GM23248 (cell line): Measurements from ENCODE around the gene CD300E. TPM values are rescaled to one million over a fixed set of nuclear protein-coding genes. Genes with fewer than 3 reads are reported as not detected.

Experiments used
- DNase-seq: peaks from one replicate; pipeline ENCODE4 v3.0.0-alpha.2; 2015
- H2AFZ ChIP-seq: fragments of 200-600 bp; sonication (generic); 2 replicates; pipeline ENCODE4 v1.6.1; 2016; ENCODE audit warnings: antibody characterized with exemption
- H3F3A ChIP-seq: fragments of 200-600 bp; sonication (generic); 2 replicates; pipeline ENCODE4 v1.6.1; 2016; ENCODE audit warnings: mild to moderate bottlenecking, antibody characterized with exemption, mixed run types; ENCODE audit not compliant: insufficient read depth
- H3K27ac ChIP-seq: fragments of 200-600 bp; sonication (generic); 2 replicates; pipeline ENCODE4 v1.5.1; 2016; ENCODE audit warnings: mild to moderate bottlenecking
- H3K27me3 ChIP-seq: fragments of 200-600 bp; sonication (generic); replicated peaks from 2 replicates; pipeline ENCODE4 v1.6.1; 2016; ENCODE audit warnings: mild to moderate bottlenecking; ENCODE audit not compliant: insufficient read depth
- H3K36me3 ChIP-seq: fragments of 200-600 bp; sonication (generic); 2 replicates; pipeline ENCODE4 v1.6.1; 2016; ENCODE audit warnings: low read depth, mild to moderate bottlenecking
- H3K4me1 ChIP-seq: fragments of 200-600 bp; sonication (generic); 2 replicates; pipeline ENCODE4 v1.6.1; 2016; ENCODE audit warnings: mild to moderate bottlenecking; ENCODE audit not compliant: insufficient read depth
- H3K4me2 ChIP-seq: fragments of 200-600 bp; sonication (generic); one replicate; pipeline ENCODE4 v1.6.1; 2016; ENCODE audit warnings: mild to moderate bottlenecking; ENCODE audit not compliant: unreplicated experiment
- H3K4me3 ChIP-seq: fragments of 200-600 bp; sonication (generic); 2 replicates; pipeline ENCODE4 v1.5.1; 2016; ENCODE audit warnings: mild to moderate bottlenecking
- H3K79me2 ChIP-seq: fragments of 200-600 bp; sonication (generic); 2 replicates; pipeline ENCODE4 v1.6.1; 2016; ENCODE audit warnings: mild to moderate bottlenecking; ENCODE audit not compliant: insufficient read depth
- H3K9ac ChIP-seq: fragments of 200-600 bp; sonication (generic); 2 replicates; pipeline ENCODE4 v1.6.1; 2016; ENCODE audit warnings: mild to moderate bottlenecking
- H3K9me2 ChIP-seq: fragments of 200-600 bp; sonication (generic); 2 replicates; pipeline ENCODE4 v1.6.1; 2016; ENCODE audit warnings: mixed run types, mild to moderate bottlenecking, moderate library complexity; ENCODE audit not compliant: insufficient read depth
- H3K9me3 ChIP-seq: fragments of 200-600 bp; sonication (generic); one replicate; pipeline ENCODE4 v1.6.1; 2017; ENCODE audit warnings: low read depth
- H4K20me1 ChIP-seq: fragments of 200-600 bp; sonication (generic); 2 replicates; pipeline ENCODE4 v1.6.0; 2016; ENCODE audit not compliant: insufficient read depth
- EZH2 ChIP-seq: fragments of 200-600 bp; sonication (generic); IDR thresholded peaks from 2 replicates; pipeline ENCODE4 v1.6.1; 2018; ENCODE audit warnings: antibody characterized with exemption, mild to moderate bottlenecking; ENCODE audit not compliant: insufficient read depth, poor library complexity, severe bottlenecking
- EZH2phosphoT487 ChIP-seq: fragments of 200-600 bp; sonication (generic); IDR thresholded peaks from 2 replicates; pipeline ENCODE4 v1.6.1; 2018; ENCODE audit warnings: antibody characterized with exemption, moderate library complexity, mild to moderate bottlenecking, low read depth; ENCODE audit not compliant: insufficient read depth
- WGBS, 2 experiments: methylation state at CpG; one replicate each; pipeline ENCODE4 v1.1.6; 2015 to 2017; ENCODE audit warnings: low lambda C conversion rate in 2 of 2, low coverage in 1 of 2; ENCODE audit errors: missing lambda C conversion rate in 2 of 2; 5-methylcytosine and 5-hydroxymethylcytosine counted together
- in situ Hi-C: fragments of 300-500 bp; cut with MboI; formaldehyde crosslinking; loops from 2 replicates; pipeline ENCODE4 v1.15.0; 2020
- polyA plus RNA-seq: library from polyadenylated mRNA; unstranded; fragments of >200 nt; fragmentation: Nextera tagmentation; extraction: Ambion mirVana; gene quantifications from 2 replicates; pipeline ENCODE4 v1.2.1, GENCODE V29; 2016
- total RNA-seq: library from RNA; depleted of rRNA; stranded (reverse); fragments of >200 nt; shearing (Covaris generic); gene quantifications from 2 replicates; pipeline ENCODE4 v1.2.3, GENCODE V29; 2014

CD300E gene
- total and polyA plus RNA-seq, 2 experiments from 2014 or later, result not detected

DNA sequence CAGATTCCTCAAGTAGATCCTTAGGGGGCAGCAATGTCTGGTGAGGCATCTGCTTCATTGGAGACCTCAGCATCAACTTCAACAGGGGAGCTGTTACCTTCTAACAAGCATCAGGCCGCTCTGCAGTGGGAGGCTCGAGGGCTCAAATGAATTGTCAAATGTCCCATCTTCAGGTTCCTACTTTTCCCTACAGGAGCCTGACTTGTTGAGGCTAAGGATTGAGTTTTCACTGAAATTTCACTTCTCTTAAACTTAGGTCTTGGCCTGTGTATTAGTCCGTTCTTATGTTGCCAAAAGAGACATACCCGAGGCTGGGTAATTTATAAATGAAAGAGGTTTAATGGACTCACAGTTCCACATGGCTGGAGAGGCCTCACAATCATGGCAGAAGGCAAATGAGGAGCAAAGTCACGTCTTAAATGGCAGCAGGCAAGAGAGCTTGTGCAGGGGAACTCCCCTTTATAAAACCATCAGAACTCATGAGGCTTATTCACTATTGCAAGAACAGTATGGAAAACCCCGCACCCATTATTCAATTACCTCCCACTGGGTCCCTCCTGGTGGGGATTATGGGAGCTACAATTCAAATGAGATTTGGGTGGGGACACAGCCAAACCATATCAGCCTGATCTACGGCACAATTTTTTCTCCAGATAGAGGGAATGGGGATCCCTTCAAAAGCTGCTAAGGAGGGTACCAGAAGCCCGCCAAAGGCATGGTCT, 26.3 kb downstream of the CD300E start:
- in situ Hi-C loops, result no loop called here
- Histone ChIP-seq H4K20me1 (no peaks in the 10 kb centered on the region), H3K9ac (no peak overlapping the region), H3K27me3 (peaks cover 28% of the 10 kb centered on the region), H3K36me3 (no peaks in the 10 kb centered on the region), H3F3A (no peaks in the 10 kb centered on the region), H2AFZ (no peak overlapping the region), H3K9me2 (no peaks in the 10 kb centered on the region), H3K27ac (no peak overlapping the region), H3K4me3 (no peak overlapping the region), H3K4me1 (no peaks in the 10 kb centered on the region), H3K4me2 (no peak overlapping the region), H3K79me2 (no peaks in the 10 kb centered on the region), H3K9me3 (no peaks in the 10 kb centered on the region)
- no peak for TF ChIP-seq EZH2
- TF ChIP-seq EZH2phosphoT487, result no peak
- WGBS, 2 experiments, result 30 to 34% methylated on average over 8 of the region's 8 CpGs
- DNase-seq, result no peak

GRCh38 chr17:74595037-74595750, 28.3 kb downstream of the CD300E start:
- no peak for DNase-seq
- no peaks in the 10 kb centered on the region for H3F3A ChIP-seq
- H3K9me3 ChIP-seq, result no peaks in the 10 kb centered on the region
- no peaks in the 10 kb centered on the region for H3K9me2 ChIP-seq
- no peaks in the 10 kb centered on the region for H3K36me3 ChIP-seq
- H3K4me2 ChIP-seq, result no peak overlapping the region
- H3K9ac ChIP-seq, result no peak overlapping the region
- peaks cover 24% of the 10 kb centered on the region for H3K27me3 ChIP-seq
- no peak overlapping the region for H2AFZ ChIP-seq
- no peaks in the 10 kb centered on the region for H4K20me1 ChIP-seq
- H3K4me1 ChIP-seq, result no peaks in the 10 kb centered on the region
- H3K4me3 ChIP-seq, result no peak overlapping the region
- WGBS, 2 experiments, result 51 to 60% methylated on average over 6 of the region's 6 CpGs
- TF ChIP-seq EZH2phosphoT487 (no peak), EZH2 (no peak)
- no peaks in the 10 kb centered on the region for H3K79me2 ChIP-seq
- no peak overlapping the region for H3K27ac ChIP-seq
- in situ Hi-C loops, result no loop called here

GRCh38 chr17:74592087-74592990, 31.2 kb downstream of the CD300E start, which contains the start of gene CD300LD:
Gene CD300LD, minus strand, starts transcription at chr17:74592283. Its CDS starts 81 bp downstream, at chr17:74592202.
- H3K9ac ChIP-seq, result no peak within 1 kb of the TSS
- H3K36me3 ChIP-seq, result no peaks in the 10 kb centered on the region
- DNase-seq, result no peak
- in situ Hi-C loops, result no loop called here
- no peak within 1 kb of the TSS for H2AFZ ChIP-seq
- TF ChIP-seq EZH2phosphoT487 (no peak), EZH2 (no peak)
- no peaks in the 10 kb centered on the region for H4K20me1 ChIP-seq
- no peaks in the 10 kb centered on the region for H3K9me2 ChIP-seq
- H3K4me1 ChIP-seq, result no peaks in the 10 kb centered on the region
- no peak within 1 kb of the TSS for H3K4me2 ChIP-seq
- no peak within 1 kb of the TSS for H3K27ac ChIP-seq
- no peaks in the 10 kb centered on the region for H3K79me2 ChIP-seq
- H3K4me3 ChIP-seq, result no peak within 1 kb of the TSS
- H3K27me3 ChIP-seq, result peaks cover 21% of the 10 kb centered on the region
- H3F3A ChIP-seq, result no peaks in the 10 kb centered on the region
- H3K9me3 ChIP-seq, result no peaks in the 10 kb centered on the region
- WGBS, 2 experiments, result 57 to 61% methylated on average over 14 of the region's 14 CpGs

DNA sequence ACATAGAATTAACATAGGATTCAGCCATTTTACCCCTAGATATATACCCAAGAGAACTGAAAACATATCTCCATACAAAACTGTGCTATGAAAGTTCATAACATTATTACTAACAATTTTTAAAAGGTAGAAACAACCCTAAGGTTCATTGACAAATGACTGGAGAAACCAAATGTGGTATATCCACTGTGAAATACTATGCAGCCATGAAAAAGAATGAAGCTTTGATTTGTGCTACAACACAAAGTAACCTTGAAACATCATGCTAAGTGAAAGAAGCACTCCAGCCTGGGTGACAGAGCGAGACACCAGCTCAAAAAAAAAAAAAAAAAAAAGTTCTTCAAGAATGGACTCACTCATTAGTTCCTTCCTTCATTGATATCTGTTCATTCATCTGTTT, 32.0 kb downstream of the CD300E start:
- 13 to 29% methylated on average over 1 of the region's 1 CpG for WGBS, 2 experiments
- in situ Hi-C loops, result no loop called here
- H3K9me3 ChIP-seq, result no peaks in the 10 kb centered on the region
- no peaks in the 10 kb centered on the region for H3K9me2 ChIP-seq
- H3K4me2 ChIP-seq, result no peak overlapping the region
- no peak overlapping the region for H2AFZ ChIP-seq
- H3K27me3 ChIP-seq, result peaks cover 26% of the 10 kb centered on the region
- no peaks in the 10 kb centered on the region for H3K36me3 ChIP-seq
- no peak for DNase-seq
- no peaks in the 10 kb centered on the region for H3K79me2 ChIP-seq
- no peaks in the 10 kb centered on the region for H3K4me1 ChIP-seq
- H3F3A ChIP-seq, result no peaks in the 10 kb centered on the region
- H3K4me3 ChIP-seq, result no peak overlapping the region
- H3K9ac ChIP-seq, result no peak overlapping the region
- TF ChIP-seq EZH2phosphoT487, result no peak
- TF ChIP-seq EZH2, result no peak
- H4K20me1 ChIP-seq, result no peaks in the 10 kb centered on the region
- H3K27ac ChIP-seq, result no peak overlapping the region
